GM12878 (cell line): ENCODE measurements around the gene UBR2. TPM values are rescaled to one million over a fixed set of nuclear protein-coding genes. Genes with fewer than 3 reads are reported as not detected.
A peak's percentile ranks its signal among the peaks of the same experiment; 100 is the strongest.

ENCODE experiments used
- ATF2 ChIP-seq: IDR thresholded peaks from 2 replicates; pipeline ENCODE4 v1.6.1; 2012; ENCODE audit warnings: low read length, inconsistent platforms
- BMI1 ChIP-seq: fragments of 450-650 bp; IDR thresholded peaks from 2 replicates; pipeline ENCODE4 v1.6.1; 2016; ENCODE audit warnings: mild to moderate bottlenecking, moderate library complexity, borderline replicate concordance
- CREB1 ChIP-seq: IDR thresholded peaks from 2 replicates; pipeline ENCODE4 v1.6.1; 2012; ENCODE audit warnings: low read depth, mild to moderate bottlenecking, inconsistent platforms
- EGR1 ChIP-seq, 2 experiments: IDR thresholded peaks; 1 replicate in 1 of 2; 2 replicates in 1 of 2; pipeline ENCODE4 v1.6.1; 2011 to 2012; ENCODE audit warnings: low read depth in 2 of 2, low read length in 2 of 2, borderline replicate concordance in 1 of 2, mild to moderate bottlenecking in 1 of 2, moderate library complexity in 1 of 2
- FOS ChIP-seq: IDR thresholded peaks from 3 replicates; pipeline ENCODE4 v1.6.1; 2011; ENCODE audit warnings: borderline replicate concordance; ENCODE audit not compliant: insufficient read length; ENCODE audit errors: extremely low read depth
- FOXM1 ChIP-seq: IDR thresholded peaks from 2 replicates; pipeline ENCODE4 v1.6.1; 2012; ENCODE audit warnings: low read depth, mild to moderate bottlenecking, inconsistent platforms, low read length, moderate library complexity
- HSF1 ChIP-seq: fragments of 150-350 bp; IDR thresholded peaks from 2 replicates; pipeline ENCODE4 v1.6.1; 2014; ENCODE audit warnings: mild to moderate bottlenecking, low read depth, low read length
- IRF4 ChIP-seq: IDR thresholded peaks from 2 replicates; pipeline ENCODE4 v1.6.1; 2011; ENCODE audit warnings: low read depth, low read length
- LARP7 ChIP-seq: fragments of 450-650 bp; IDR thresholded peaks from 2 replicates; pipeline ENCODE4 v1.6.1; 2017; ENCODE audit warnings: mild to moderate bottlenecking
- MTA3 ChIP-seq: IDR thresholded peaks from 2 replicates; pipeline ENCODE4 v1.6.1; 2012; ENCODE audit warnings: low read length, inconsistent platforms, borderline replicate concordance
- NR2F1 ChIP-seq: fragments of 450-650 bp; conservative IDR thresholded peaks from 2 replicates; pipeline ENCODE4 v1.6.1; 2017; ENCODE audit warnings: mild to moderate bottlenecking
- POLR2AphosphoS5 ChIP-seq: IDR thresholded peaks from 2 replicates; pipeline ENCODE4 v1.6.1; 2011; ENCODE audit warnings: mild to moderate bottlenecking, low read length, inconsistent platforms
- POU2F2 ChIP-seq: IDR thresholded peaks from 3 replicates; pipeline ENCODE4 v1.6.1; 2011; ENCODE audit warnings: low read depth, mild to moderate bottlenecking, low read length, borderline replicate concordance
- REST ChIP-seq: IDR thresholded peaks from 2 replicates; pipeline ENCODE4 v1.6.1; 2012; ENCODE audit warnings: mild to moderate bottlenecking, low read depth, low read length
- RUNX3 ChIP-seq: IDR thresholded peaks from 2 replicates; pipeline ENCODE4 v1.6.1; 2012; ENCODE audit warnings: low read length, inconsistent platforms
- SRF ChIP-seq, 2 experiments: IDR thresholded peaks; 2 replicates each; pipeline ENCODE4 v1.6.1; 2011; ENCODE audit warnings: low read depth in 2 of 2, low read length in 2 of 2, mild to moderate bottlenecking in 1 of 2, moderate library complexity in 1 of 2
- STAT1 ChIP-seq: fragments of 450-650 bp; conservative IDR thresholded peaks from 2 replicates; pipeline ENCODE4 v1.6.1; 2014; ENCODE audit warnings: antibody characterized with exemption, mild to moderate bottlenecking
- SUPT20H ChIP-seq: IDR thresholded peaks from 2 replicates; pipeline ENCODE4 v1.6.1; 2011; ENCODE audit warnings: low read depth, mild to moderate bottlenecking, low read length, moderate library complexity, borderline replicate concordance; ENCODE audit not compliant: control insufficient read depth
- ZZZ3 ChIP-seq: IDR thresholded peaks from 2 replicates; pipeline ENCODE4 v1.6.1; 2011; ENCODE audit warnings: low read depth; ENCODE audit not compliant: control insufficient read depth, insufficient read length
- polyA plus RNA-seq, 11 experiments: library from polyadenylated mRNA; depleted of rRNA in 4 of 11; unstranded in 6 of 11; stranded (reverse) in 5 of 11; fragments of >200 nt; fragmentation: Nextera tagmentation in 4 of 11; fragmentation: Illumina TruSeq in 1 of 11; extraction: Ambion mirVana in 4 of 11; extraction: Trizol in 1 of 11; gene quantifications; 1 replicate in 1 of 11; 2 replicates in 10 of 11; pipeline versions ENCODE4 v1.2.1 to v1.2.3, GENCODE V29; 2011 to 2016; ENCODE audit warnings: inconsistent platforms in 2 of 11, missing spikeins in 2 of 11, low read depth in 1 of 11
- total RNA-seq, 4 experiments: library from RNA; depleted of rRNA in 3 of 4; stranded (reverse); fragments of >200 nt in 3 of 4; fragmentation: Illumina TruSeq in 1 of 4; extraction: Trizol in 1 of 4; gene quantifications; 2 replicates each; pipeline versions ENCODE4 v1.2.1 to v1.2.3, GENCODE V29; 2013 to 2021
- TF ChIP-seq, protein P1 (sequence below): fragments of 450-650 bp; IDR thresholded peaks from 2 replicates; pipeline ENCODE4 v1.6.1; 2016; ENCODE audit warnings: mild to moderate bottlenecking
- TF ChIP-seq, protein P2 (sequence below): fragments of 450-650 bp; IDR thresholded peaks from 2 replicates; pipeline ENCODE4 v1.6.1; 2017; ENCODE audit warnings: borderline replicate concordance

Gene UBR2
- total and polyA plus RNA-seq, 10 of the 15 experiments (the other 5 are each of a cell fraction or from before 2014, with no cell fraction given), result 2.3 to 18.4 (median 9.6) TPM

- no peak for TF ChIP-seq SUPT20H
- peak; percentile 94 for TF ChIP-seq CREB1
- no peak for TF ChIP-seq FOXM1
- peak; percentile 74 for TF ChIP-seq POLR2AphosphoS5
- no peak for TF ChIP-seq REST
- TF ChIP-seq BMI1, result no peak
- TF ChIP-seq IRF4, result peak; percentile 54; the same call in 1 of the 2 replicates
- TF ChIP-seq EGR1 (IDR thresholded peaks at IDR 0.05; ENCODE audit: borderline replicate concordance in 1 of 2, low read depth in 2 of 2, low read length in 2 of 2), result peak in 1 of 2 experiments; percentile 78; a peak in 1 of 3 replicates
- TF ChIP-seq ATF2, result no peak
- no peak for TF ChIP-seq LARP7
- no peak; the same call in 1 of the 2 replicates for TF ChIP-seq NR2F1
- TF ChIP-seq FOS, result no peak
- TF ChIP-seq ZZZ3, result no peak
- no peak; the same call in 1 of the 2 replicates for TF ChIP-seq RUNX3
- TF ChIP-seq HSF1, result peak; percentile 82
- TF ChIP-seq, protein P1, sequence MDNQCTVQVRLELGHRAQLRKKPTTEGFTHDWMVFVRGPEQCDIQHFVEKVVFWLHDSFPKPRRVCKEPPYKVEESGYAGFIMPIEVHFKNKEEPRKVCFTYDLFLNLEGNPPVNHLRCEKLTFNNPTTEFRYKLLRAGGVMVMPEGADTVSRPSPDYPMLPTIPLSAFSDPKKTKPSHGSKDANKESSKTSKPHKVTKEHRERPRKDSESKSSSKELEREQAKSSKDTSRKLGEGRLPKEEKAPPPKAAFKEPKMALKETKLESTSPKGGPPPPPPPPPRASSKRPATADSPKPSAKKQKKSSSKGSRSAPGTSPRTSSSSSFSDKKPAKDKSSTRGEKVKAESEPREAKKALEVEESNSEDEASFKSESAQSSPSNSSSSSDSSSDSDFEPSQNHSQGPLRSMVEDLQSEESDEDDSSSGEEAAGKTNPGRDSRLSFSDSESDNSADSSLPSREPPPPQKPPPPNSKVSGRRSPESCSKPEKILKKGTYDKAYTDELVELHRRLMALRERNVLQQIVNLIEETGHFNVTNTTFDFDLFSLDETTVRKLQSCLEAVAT, result peak; percentile 62; the same call in 1 of the 2 replicates
- no peak for TF ChIP-seq MTA3
- TF ChIP-seq, protein P2, sequence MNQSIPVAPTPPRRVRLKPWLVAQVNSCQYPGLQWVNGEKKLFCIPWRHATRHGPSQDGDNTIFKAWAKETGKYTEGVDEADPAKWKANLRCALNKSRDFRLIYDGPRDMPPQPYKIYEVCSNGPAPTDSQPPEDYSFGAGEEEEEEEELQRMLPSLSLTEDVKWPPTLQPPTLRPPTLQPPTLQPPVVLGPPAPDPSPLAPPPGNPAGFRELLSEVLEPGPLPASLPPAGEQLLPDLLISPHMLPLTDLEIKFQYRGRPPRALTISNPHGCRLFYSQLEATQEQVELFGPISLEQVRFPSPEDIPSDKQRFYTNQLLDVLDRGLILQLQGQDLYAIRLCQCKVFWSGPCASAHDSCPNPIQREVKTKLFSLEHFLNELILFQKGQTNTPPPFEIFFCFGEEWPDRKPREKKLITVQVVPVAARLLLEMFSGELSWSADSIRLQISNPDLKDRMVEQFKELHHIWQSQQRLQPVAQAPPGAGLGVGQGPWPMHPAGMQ, result no peak
- peak in 1 of 2 experiments; percentile 53; a peak in 1 of 4 replicates for TF ChIP-seq SRF (IDR thresholded peaks at IDR 0.05; ENCODE audit: low read depth in 2 of 2, low read length in 2 of 2)
- TF ChIP-seq POU2F2, result no peak
- TF ChIP-seq STAT1, result peak; percentile 29; the same call in 1 of the 2 replicates
These were observed at the start of gene UBR2 (continued) for GRCh38 chr6:42563697-42564505.
